Right ventricle myocardium inferior (tissue), 1 donor: ENCODE data around the gene USP10. TPM values are rescaled to one million over a fixed set of nuclear protein-coding genes. Genes with fewer than 3 reads are reported as not detected.
"Not testable (repeated sequence)": the region's sequence is repeated elsewhere in the genome, so short reads cannot be mapped to it uniquely, and the experiment has no call there.

ENCODE experiments used
- ATAC-seq: fragments of 200-7000 bp; cut with Tn5 transposase; one replicate; pipeline ENCODE4 v1.9.1; 2020; ENCODE audit warnings: mild to moderate bottlenecking, moderate library complexity
- DNase-seq: peaks from one replicate; pipeline ENCODE4 v3.0.0; 2021; ENCODE audit errors: missing footprints
- intact Hi-C: fragments of 100-400 bp; cut with DNase I; formaldehyde crosslinking; loops from one replicate; pipeline ENCODE4 v1.11.0; 2022
- total RNA-seq: library from RNA; stranded (reverse); fragmentation: NEBNext Ultra II Directional; extraction: Animal tissue kit (Norgen Biotek cat#: 25700); gene quantifications from one replicate; pipeline ENCODE4 v1.2.1, GENCODE V29; 2021
- donor health status: DM: no; HTN: yes; CAD: no; lungs with severe emphysema.

Gene USP10
- total RNA-seq, 1 donor from 2014 or later, result 76.5 TPM

- ATAC-seq (no peak), DNase-seq (no peak)
- intact Hi-C loops, result no loop called here
Observed at GRCh38 chr16:84690088-84690819, 9.5 kb upstream of the USP10 start.

DNA sequence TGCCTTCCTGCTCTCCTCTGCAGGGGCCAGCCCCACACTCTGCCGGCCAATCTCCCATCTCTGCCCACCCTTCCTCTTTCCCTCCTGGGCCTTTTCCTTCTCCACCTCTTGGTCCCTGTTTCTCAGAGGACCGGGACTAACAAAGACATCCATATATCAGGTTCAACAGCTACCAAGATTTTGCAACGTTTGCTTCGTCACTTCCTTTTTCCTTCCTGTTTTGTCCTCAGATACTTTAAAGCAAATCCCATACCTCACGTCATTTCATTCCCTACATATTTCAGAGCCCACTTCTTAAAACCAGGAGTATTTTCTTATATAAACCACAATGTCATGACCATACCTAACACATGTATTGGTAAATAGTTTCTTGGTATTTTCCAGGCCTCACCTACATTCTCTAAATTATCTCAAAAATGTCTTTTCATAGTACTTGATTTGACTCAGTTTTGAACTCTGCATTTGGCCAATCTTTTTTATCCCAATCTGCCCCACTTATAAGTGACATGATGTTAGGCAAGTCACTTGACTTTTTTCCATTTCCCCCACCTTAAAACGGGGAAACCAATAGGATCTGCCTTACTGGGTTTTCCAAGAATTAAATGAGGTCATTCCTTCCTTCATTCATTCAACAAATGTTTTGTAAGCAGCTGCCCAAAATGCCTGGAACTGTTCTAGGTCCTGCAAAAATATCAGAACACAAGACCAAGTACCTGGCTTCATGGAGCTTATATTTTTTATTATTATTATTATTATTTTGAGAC, 7.2 kb upstream of the USP10 start:
- ATAC-seq, result no peak
- intact Hi-C loops, result no loop called here
- no peak for DNase-seq

- DNase-seq, result not testable (repeated sequence)
Observed at GRCh38 chr16:84693869-84694268, 5.9 kb upstream of the USP10 start.

GRCh38 chr16:84694980-84695379, 4.8 kb upstream of the USP10 start:
- no peak for DNase-seq
- no peak for ATAC-seq
- intact Hi-C loops, result no loop called here

More at GRCh38 chr16:84693869-84694268, 5.9 kb upstream of the USP10 start:
- ATAC-seq, intact Hi-C loops: not testable (repeated sequence)

- no peak for DNase-seq
- intact Hi-C loops, result no loop called here
- ATAC-seq, result no peak
Observed at GRCh38 chr16:84699147-84699711, 571 bp upstream of the USP10 start.

GRCh38 chr16:84700446-84701300, 873 bp downstream of the USP10 start:
- intact Hi-C loops, result no loop called here
- DNase-seq (no peak), ATAC-seq (no peak)

- ATAC-seq (no peak), DNase-seq (no peak)
- intact Hi-C loops, result no loop called here
Observed at GRCh38 chr16:84703681-84704080, 3.9 kb downstream of the USP10 start.

- ATAC-seq, result no peak
- intact Hi-C loops, result no loop called here
- no peak for DNase-seq
Observed at GRCh38 chr16:84704253-84704652, 4.5 kb downstream of the USP10 start.

GRCh38 chr16:84706856-84707255, 7.1 kb downstream of the USP10 start:
- no peak for DNase-seq
- intact Hi-C loops, result no loop called here
- no peak for ATAC-seq

DNA sequence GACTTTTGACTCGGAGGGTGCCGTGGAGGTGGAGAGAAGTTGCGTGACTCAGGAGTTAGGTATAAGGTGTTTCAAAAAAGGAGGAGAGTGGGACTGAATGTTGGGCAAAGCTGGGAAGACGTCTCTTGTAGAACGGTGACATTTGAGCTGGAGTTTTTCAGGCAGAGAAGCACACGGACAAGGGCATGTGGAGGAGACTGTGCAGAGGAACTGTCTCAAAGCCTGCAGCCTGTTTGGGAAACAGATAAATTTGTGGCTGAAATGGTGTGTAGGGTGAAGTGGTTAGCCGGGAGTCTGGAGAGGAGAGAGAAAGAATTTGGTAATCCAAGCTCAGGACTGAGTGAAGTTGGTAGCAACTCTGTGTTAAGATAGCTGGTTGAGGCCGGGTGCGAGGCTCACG, 9.8 kb downstream of the USP10 start:
- no peak for ATAC-seq
- no peak for DNase-seq
- intact Hi-C loops, result no loop called here

- DNase-seq (no peak), ATAC-seq (no peak)
- intact Hi-C loops, result no loop called here
Observed at GRCh38 chr16:84710686-84711085, 10.9 kb downstream of the USP10 start.

- intact Hi-C loops, result no loop called here
- no peak for ATAC-seq
- no peak for DNase-seq
Observed at GRCh38 chr16:84712138-84712671, 12.4 kb downstream of the USP10 start.

GRCh38 chr16:84712801-84713775, 13.3 kb downstream of the USP10 start:
- DNase-seq (no peak), ATAC-seq (peak; percentile 15)
- intact Hi-C loops, result no loop called here

- ATAC-seq, result no peak
- intact Hi-C loops, result no loop called here
- DNase-seq, result no peak
Observed at GRCh38 chr16:84714028-84714427, 14.2 kb downstream of the USP10 start.

- DNase-seq (no peak), ATAC-seq (no peak)
- intact Hi-C loops, result no loop called here
Observed at GRCh38 chr16:84715424-84715823, 15.6 kb downstream of the USP10 start.

- no peak for ATAC-seq
- intact Hi-C loops, result no loop called here
- DNase-seq, result no peak
Observed at GRCh38 chr16:84715854-84716253, 16.1 kb downstream of the USP10 start.

DNA sequence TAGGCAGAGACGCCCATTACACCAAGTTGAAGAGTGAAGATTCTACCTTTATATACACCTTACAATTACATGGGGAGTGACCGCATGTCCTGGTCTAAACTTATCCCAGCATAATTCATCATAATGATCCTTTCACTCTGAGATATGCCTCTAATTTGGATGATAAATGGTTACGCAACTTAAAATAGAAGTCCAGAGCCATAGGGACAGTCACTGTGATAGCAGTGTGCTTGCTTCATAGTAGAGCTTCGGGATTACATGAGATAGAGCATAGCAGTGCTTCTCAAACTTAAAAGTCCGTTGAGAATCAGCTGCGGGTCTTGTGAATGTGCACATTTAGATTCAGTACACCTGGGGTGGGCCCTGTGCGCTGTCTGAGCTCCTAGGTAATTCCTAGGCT, 16.9 kb downstream of the USP10 start:
- ATAC-seq, result peak; percentile 49
- intact Hi-C loops, result no loop called here
- no peak for DNase-seq

DNA sequence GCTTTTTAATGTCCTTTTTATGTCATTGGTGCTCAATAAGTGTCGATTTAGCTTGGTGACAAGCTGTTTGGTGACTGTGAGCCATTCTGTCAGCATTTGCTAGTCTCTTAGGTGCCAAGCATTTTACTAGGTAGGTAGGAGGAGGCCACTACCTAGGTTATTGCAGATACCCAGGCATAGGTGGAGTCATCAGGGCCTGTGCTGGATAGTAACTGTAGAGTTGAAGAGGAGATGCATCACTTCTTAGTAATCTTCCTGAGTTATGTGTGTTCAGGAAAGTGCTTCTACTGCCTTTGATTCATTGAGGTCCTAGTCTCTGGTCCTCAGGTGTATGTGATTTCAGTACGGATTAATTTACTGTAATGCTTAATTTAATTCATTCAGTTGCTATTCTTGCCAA, 17.7 kb downstream of the USP10 start:
- intact Hi-C loops, result no loop called here
- no peak for ATAC-seq
- no peak for DNase-seq
